Endodermal cell (in vitro differentiated cells): ENCODE measurements around the gene PRKCG. TPM values are rescaled to one million over a fixed set of nuclear protein-coding genes. Genes with fewer than 3 reads are reported as not detected.

Source experiments
- DNase-seq: peaks from one replicate; pipeline ENCODE4 v3.0.0-alpha.2; 2017
- H3K27ac ChIP-seq: 2 replicates; pipeline ENCODE4 v1.5.1; 2013; ENCODE audit warnings: mild to moderate bottlenecking, low read depth, low read length, moderate library complexity
- H3K27me3 ChIP-seq: 2 replicates; pipeline ENCODE4 v1.6.1; 2013; ENCODE audit warnings: mild to moderate bottlenecking, low read length, moderate library complexity; ENCODE audit not compliant: insufficient read depth, control insufficient read depth, poor library complexity, severe bottlenecking
- H3K36me3 ChIP-seq: 2 replicates; pipeline ENCODE4 v1.7.0; 2013; ENCODE audit warnings: mild to moderate bottlenecking, low read length, moderate library complexity; ENCODE audit not compliant: control insufficient read depth, insufficient read depth
- H3K4me1 ChIP-seq: one replicate; pipeline ENCODE4 v1.7.0; 2013; ENCODE audit warnings: low read length; ENCODE audit not compliant: control insufficient read depth, insufficient read depth
- H3K4me3 ChIP-seq: 2 replicates; pipeline ENCODE4 v1.5.1; 2013; ENCODE audit warnings: mild to moderate bottlenecking, low read length, moderate library complexity
- H3K9ac ChIP-seq: 2 replicates; pipeline ENCODE4 v1.6.1; 2013; ENCODE audit warnings: mild to moderate bottlenecking, low read length, moderate library complexity; ENCODE audit not compliant: poor library complexity, severe bottlenecking; ENCODE audit errors: extremely low read depth
- H3K9me3 ChIP-seq: 2 replicates; pipeline ENCODE4 v1.6.1; 2013; ENCODE audit warnings: mild to moderate bottlenecking, low read length, moderate library complexity; ENCODE audit not compliant: control insufficient read depth
- H3K27ac Mint-ChIP-seq: 2 replicates; pipeline ENCODE4 v1.8.0; 2020; ENCODE audit warnings: mixed read lengths
- H3K27me3 Mint-ChIP-seq: 2 replicates; pipeline ENCODE4 v1.8.0; 2021; ENCODE audit warnings: mild to moderate bottlenecking, mixed read lengths; ENCODE audit not compliant: insufficient read depth
- H3K36me3 Mint-ChIP-seq: 2 replicates; pipeline ENCODE4 v1.8.0; 2020; ENCODE audit warnings: low read depth, mixed read lengths
- H3K4me1 Mint-ChIP-seq: 2 replicates; pipeline ENCODE4 v1.8.0; 2020; ENCODE audit warnings: mixed read lengths
- H3K4me3 Mint-ChIP-seq: 2 replicates; pipeline ENCODE4 v1.8.0; 2020; ENCODE audit warnings: mild to moderate bottlenecking, moderate library complexity, mixed read lengths
- H3K9me3 Mint-ChIP-seq: 2 replicates; pipeline ENCODE4 v1.8.0; 2020; ENCODE audit warnings: mild to moderate bottlenecking, mixed read lengths
- CTCF ChIP-seq: fragments of 200-600 bp; sonication (generic); conservative IDR thresholded peaks from 2 replicates; pipeline ENCODE4 v1.5.0; 2021; ENCODE audit warnings: antibody characterized with exemption, mild to moderate bottlenecking
- WGBS, 2 experiments: methylation state at CpG; one replicate each; pipeline versions ENCODE4 v1.1.5 to v1.1.7; 2013; ENCODE audit warnings: missing lambda C conversion rate in 2 of 2, mixed read lengths in 1 of 2; ENCODE audit not compliant: insufficient coverage in 1 of 2, insufficient read length in 1 of 2; 5-methylcytosine and 5-hydroxymethylcytosine counted together
- total RNA-seq, 2 donors: library from RNA; stranded (reverse); fragmentation: NEBNext Ultra II Directional in 1 of 2; extraction: Animal tissue kit (Norgen Biotek cat#: 25700) in 1 of 2; gene quantifications; 2 replicates in 1 of 2; 3 replicates in 1 of 2; pipeline ENCODE4 v1.2.1, GENCODE V29; 2021

Gene PRKCG
- total RNA-seq, 2 donors from 2014 or later, result 2.7 to 5.6 TPM

GRCh38 chr19:53853707-53854106 is 28.3 kb upstream of the PRKCG start:
- Mint-ChIP-seq H3K4me3 (no peak overlapping the region), H3K36me3 (no peaks in the 10 kb centered on the region), H3K27ac (no peak overlapping the region), H3K27me3 (peaks cover 18% of the 10 kb centered on the region), H3K4me1 (no peaks in the 10 kb centered on the region), H3K9me3 (no peaks in the 10 kb centered on the region)
- Histone ChIP-seq H3K9me3 (no peaks in the 10 kb centered on the region), H3K9ac (no peak overlapping the region), H3K4me3 (no peak overlapping the region), H3K4me1 (no peaks in the 10 kb centered on the region), H3K36me3 (no peaks in the 10 kb centered on the region), H3K27me3 (no peaks in the 10 kb centered on the region), H3K27ac (no peak overlapping the region)
- WGBS, 2 experiments, result 90 to 95% methylated on average over 2 of the region's 2 CpGs
- no peak for DNase-seq
- TF ChIP-seq CTCF, result no peak

- H3K27ac ChIP-seq, result no peak overlapping the region
- Mint-ChIP-seq H3K27ac (no peak overlapping the region), H3K36me3 (no peaks in the 10 kb centered on the region), H3K4me1 (peaks cover 13% of the 10 kb centered on the region), H3K27me3 (peaks cover 6% of the 10 kb centered on the region), H3K4me3 (no peak overlapping the region), H3K9me3 (no peaks in the 10 kb centered on the region)
- no peaks in the 10 kb centered on the region for H3K9me3 ChIP-seq
- 91 to 97% methylated on average over 6 of the region's 6 CpGs for WGBS, 2 experiments
- H3K9ac ChIP-seq, result no peak overlapping the region
- no peak overlapping the region for H3K4me3 ChIP-seq
- no peak for TF ChIP-seq CTCF
- H3K4me1 ChIP-seq, result no peaks in the 10 kb centered on the region
- no peak for DNase-seq
- no peaks in the 10 kb centered on the region for H3K36me3 ChIP-seq
- no peaks in the 10 kb centered on the region for H3K27me3 ChIP-seq
Measured at GRCh38 chr19:53864308-53864836, 17.6 kb upstream of the PRKCG start.

GRCh38 chr19:53865523-53865917 is 16.5 kb upstream of the PRKCG start:
- peak overlapping the region; percentile 99 for H3K9ac ChIP-seq

More at GRCh38 chr19:53865523-53865917, 16.5 kb upstream of the PRKCG start:
- Mint-ChIP-seq H3K27ac (peak overlapping the region; percentile 84), H3K4me3 (peak overlapping the region; percentile 98), H3K36me3 (peaks cover 2% of the 10 kb centered on the region), H3K27me3 (peaks cover 6% of the 10 kb centered on the region), H3K4me1 (peaks cover 15% of the 10 kb centered on the region), H3K9me3 (no peaks in the 10 kb centered on the region)
- H3K36me3 ChIP-seq, result peaks cover 3% of the 10 kb centered on the region
- H3K4me1 ChIP-seq, result no peaks in the 10 kb centered on the region
- H3K27ac ChIP-seq, result peak overlapping the region; percentile 100
- no peak for DNase-seq
- peak overlapping the region; percentile 84 for H3K4me3 ChIP-seq
- no peaks in the 10 kb centered on the region for H3K27me3 ChIP-seq
- 78 to 87% methylated on average over 8 to 9 of the region's 9 CpGs for WGBS, 2 experiments
- no peaks in the 10 kb centered on the region for H3K9me3 ChIP-seq
- no peak for TF ChIP-seq CTCF
